ENCODE measurements around the gene GLO1.
"Not testable (repeated sequence)": the region's sequence is repeated elsewhere in the genome, so short reads cannot be mapped to it uniquely, and the experiment has no call there.

GLO1 gene

GRCh38 chr6:38705924-38706323 lies 3.0 kb upstream of the GLO1 start:
- DNase-seq (ENCODE audit: low read depth) = no peak

- no peak for DNase-seq (ENCODE audit: low read depth)
Observed at GRCh38 chr6:38703949-38704590, 1.1 kb upstream of the GLO1 start.

- DNase-seq (ENCODE audit: low read depth) = no peak
Observed at GRCh38 chr6:38701551-38701950, 1.4 kb downstream of the GLO1 start.

- DNase-seq (ENCODE audit: low read depth) = not testable (repeated sequence)
Observed at GRCh38 chr6:38699702-38700101, 3.2 kb downstream of the GLO1 start.

- DNase-seq (ENCODE audit: low read depth) = no peak
Observed at GRCh38 chr6:38697846-38698245, 5.1 kb downstream of the GLO1 start.

GRCh38 chr6:38696345-38696744 lies 6.6 kb downstream of the GLO1 start:
- DNase-seq (ENCODE audit: low read depth) = no peak

- no peak for DNase-seq (ENCODE audit: low read depth)
Observed at GRCh38 chr6:38695933-38696332, 7.0 kb downstream of the GLO1 start.

- no peak for DNase-seq (ENCODE audit: low read depth)
Observed at GRCh38 chr6:38695227-38695900, 7.6 kb downstream of the GLO1 start.

- DNase-seq (ENCODE audit: low read depth) = no peak
Observed at GRCh38 chr6:38688579-38689087, 14.3 kb downstream of the GLO1 start.

- no peak for DNase-seq (ENCODE audit: low read depth)
Observed at GRCh38 chr6:38687549-38687948, 15.4 kb downstream of the GLO1 start.

- DNase-seq (ENCODE audit: low read depth) = no peak
Observed at GRCh38 chr6:38687043-38687353, 15.9 kb downstream of the GLO1 start.

GRCh38 chr6:38686270-38687042 lies 16.5 kb downstream of the GLO1 start:
- no peak for DNase-seq (ENCODE audit: low read depth)

- no peak for DNase-seq (ENCODE audit: low read depth)
Observed at GRCh38 chr6:38684904-38685303, 18.0 kb downstream of the GLO1 start.

GRCh38 chr6:38684237-38684636 lies 18.7 kb downstream of the GLO1 start:
- no peak for DNase-seq (ENCODE audit: low read depth)

- no peak for DNase-seq (ENCODE audit: low read depth)
Observed at GRCh38 chr6:38681850-38682249, 21.1 kb downstream of the GLO1 start.

- DNase-seq (ENCODE audit: low read depth) = no peak
Observed at GRCh38 chr6:38679668-38680067, 23.3 kb downstream of the GLO1 start.

- DNase-seq (ENCODE audit: low read depth) = no peak
Observed at GRCh38 chr6:38678178-38678760, 24.7 kb downstream of the GLO1 start.

GRCh38 chr6:38676974-38677544 lies 25.9 kb downstream of the GLO1 start:
- no peak for DNase-seq (ENCODE audit: low read depth)

GRCh38 chr6:38676236-38676973 lies 26.5 kb downstream of the GLO1 start:
- no peak for DNase-seq (ENCODE audit: low read depth)

GRCh38 chr6:38673397-38674165 lies 29.4 kb downstream of the GLO1 start:
- DNase-seq (ENCODE audit: low read depth) = no peak
